ENCODE measurements around the gene DOCK9. TPM values are rescaled to one million over a fixed set of nuclear protein-coding genes. Genes with fewer than 3 reads are reported as not detected.

Gene DOCK9
- total RNA-seq, 6 donors from 2014 or later, result 155 to 284 (median 170) TPM

DNA sequence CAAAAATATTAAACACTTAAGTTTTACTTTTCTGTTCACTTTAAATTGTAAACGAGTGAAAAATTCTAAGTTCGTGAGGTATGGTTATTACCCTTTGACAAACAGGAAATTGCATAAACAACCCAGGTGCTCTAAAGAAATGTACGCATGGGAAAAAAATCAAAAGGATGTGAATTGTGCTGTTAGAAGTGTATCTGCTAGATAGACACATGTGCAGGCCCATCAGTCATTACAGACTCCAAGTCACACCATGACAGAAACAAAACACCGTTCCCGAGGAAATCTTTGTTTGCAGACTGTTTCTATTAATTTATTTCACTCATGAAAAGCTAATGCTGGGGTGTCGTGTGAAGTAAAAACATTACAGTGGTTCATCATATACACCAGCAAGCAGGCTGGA lies 17.0 kb upstream of the DOCK9 start:
- TF ChIP-seq CTCF (IDR thresholded peaks at IDR 0.05) (no peak), POLR2AphosphoS5 (IDR thresholded peaks at IDR 0.05) (no peak), POLR2A (IDR thresholded peaks at IDR 0.05) (no peak), EP300 (IDR thresholded peaks at IDR 0.05) (no peak)
- H3K36me3 ChIP-seq, result no peaks in the 10 kb centered on the region

DNA sequence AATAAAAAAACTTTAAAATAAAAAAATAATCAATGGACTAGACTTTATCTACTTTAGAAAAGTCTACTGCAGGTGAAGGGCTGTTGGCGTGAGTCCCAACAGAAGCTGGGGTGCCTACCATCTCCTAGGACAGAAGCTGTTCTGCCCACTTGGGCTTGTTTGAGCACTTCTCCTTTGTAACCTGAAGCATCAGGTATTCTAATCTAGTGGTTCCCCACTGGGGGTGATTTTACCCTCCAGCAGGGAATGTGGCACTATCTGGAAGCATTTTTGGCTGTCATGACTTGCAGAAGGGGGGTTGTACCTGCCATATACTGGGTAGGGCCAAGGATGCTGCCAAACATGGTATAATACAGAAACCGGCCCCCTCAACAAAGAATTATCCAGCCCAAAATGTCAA lies 16.2 kb upstream of the DOCK9 start:
- 78 to 96% methylated on average over 2 of the region's 2 CpGs for WGBS, 2 donors
- H3K36me3 ChIP-seq, result no peaks in the 10 kb centered on the region
- TF ChIP-seq CTCF (IDR thresholded peaks at IDR 0.05), result no peak
- TF ChIP-seq EP300 (IDR thresholded peaks at IDR 0.05), result no peak

More for the DNA sequence above, 17.0 kb upstream of the DOCK9 start:
- no peaks in the 10 kb centered on the region for H3K9me3 ChIP-seq
- H3K27ac ChIP-seq, result no peak overlapping the region
- H3K4me3 ChIP-seq, result no peak overlapping the region
- no peaks in the 10 kb centered on the region for H3K27me3 ChIP-seq
- H3K4me1 ChIP-seq, result peaks cover 7 to 19% (median 16%) of the 10 kb centered on the region in 4 donors
- 51 to 77% methylated on average over 6 of the region's 6 CpGs for WGBS, 2 donors
- ATAC-seq (ENCODE audit: low FRiP score in 2 of 2) (no peak), DNase-seq (no peak)

GRCh38 chr13:98992355-98992754 lies 14.5 kb upstream of the DOCK9 start:
- Histone ChIP-seq H3K9me3 (no peaks in the 10 kb centered on the region), H3K4me3 (no peak overlapping the region), H3K4me1 (peaks cover 4 to 14% (median 9%) of the 10 kb centered on the region in 4 donors), H3K27ac (no peak overlapping the region), H3K36me3 (no peaks in the 10 kb centered on the region), H3K27me3 (no peaks in the 10 kb centered on the region)
- ATAC-seq (ENCODE audit: low FRiP score in 2 of 2) (no peak), DNase-seq (no peak)
- 80 to 83% methylated on average over 7 of the region's 7 CpGs for WGBS, 2 donors
- TF ChIP-seq POLR2AphosphoS5 (IDR thresholded peaks at IDR 0.05) (no peak), EP300 (IDR thresholded peaks at IDR 0.05) (no peak), POLR2A (IDR thresholded peaks at IDR 0.05) (no peak), CTCF (IDR thresholded peaks at IDR 0.05) (no peak)

More for the DNA sequence above, 16.2 kb upstream of the DOCK9 start:
- no peak for ATAC-seq (ENCODE audit: low FRiP score in 2 of 2)
- Histone ChIP-seq H3K9me3 (no peaks in the 10 kb centered on the region), H3K4me1 (peaks cover 0 to 13% (median 10%) of the 10 kb centered on the region in 4 donors), H3K27me3 (no peaks in the 10 kb centered on the region), H3K4me3 (no peak overlapping the region), H3K27ac (no peak overlapping the region)
- DNase-seq, result no peak

DNA sequence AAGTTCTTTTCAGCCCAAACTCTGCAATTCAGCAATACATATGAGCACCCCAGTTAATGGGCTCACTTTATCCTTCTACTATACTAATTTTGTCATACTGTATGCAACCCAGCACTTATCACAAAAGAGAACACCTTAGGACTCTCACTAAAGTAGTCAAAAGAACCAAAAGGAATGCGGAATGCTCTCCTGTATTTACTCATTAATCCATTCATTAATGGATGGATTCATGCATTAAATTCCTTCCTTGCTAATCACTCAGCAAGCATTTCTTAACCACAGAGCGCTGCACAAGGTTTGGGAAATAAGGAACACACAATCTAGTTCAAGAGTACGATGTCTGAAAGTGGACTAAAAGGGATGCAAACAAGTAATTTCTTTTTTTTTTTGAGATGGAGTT lies 12.8 kb upstream of the DOCK9 start:
- Histone ChIP-seq H3K36me3 (no peaks in the 10 kb centered on the region), H3K9me3 (no peaks in the 10 kb centered on the region), H3K4me3 (no peak overlapping the region), H3K4me1 (peaks cover 4 to 20% (median 9%) of the 10 kb centered on the region in 4 donors), H3K27ac (no peak overlapping the region), H3K27me3 (no peaks in the 10 kb centered on the region)
- TF ChIP-seq EP300 (IDR thresholded peaks at IDR 0.05), result no peak
- no peak for TF ChIP-seq POLR2A (IDR thresholded peaks at IDR 0.05)
- no peak for TF ChIP-seq POLR2AphosphoS5 (IDR thresholded peaks at IDR 0.05)
- no peak for TF ChIP-seq CTCF (IDR thresholded peaks at IDR 0.05)
- WGBS, 2 donors, result 72 to 74% methylated on average over 3 of the region's 3 CpGs
- DNase-seq (no peak), ATAC-seq (ENCODE audit: low FRiP score in 2 of 2) (peak; percentile 6 to 69)

- no peak for ATAC-seq (ENCODE audit: low FRiP score in 2 of 2)
- 72% methylated on average over 4 of the region's 4 CpGs for WGBS, 2 donors
- no peak overlapping the region for H3K4me3 ChIP-seq
- peaks cover 4 to 28% (median 9%) of the 10 kb centered on the region in 4 donors for H3K4me1 ChIP-seq
- no peak for DNase-seq
- TF ChIP-seq CTCF (IDR thresholded peaks at IDR 0.05), result no peak
- TF ChIP-seq POLR2A (IDR thresholded peaks at IDR 0.05), result no peak
- no peak for TF ChIP-seq POLR2AphosphoS5 (IDR thresholded peaks at IDR 0.05)
- no peak for TF ChIP-seq EP300 (IDR thresholded peaks at IDR 0.05)
- H3K9me3 ChIP-seq, result no peaks in the 10 kb centered on the region
- H3K27me3 ChIP-seq, result no peaks in the 10 kb centered on the region
- no peak overlapping the region for H3K27ac ChIP-seq
- H3K36me3 ChIP-seq, result no peaks in the 10 kb centered on the region
Measured at GRCh38 chr13:98989469-98990235, 11.8 kb upstream of the DOCK9 start.

Data from upper lobe of left lung (tissue), 6 donors.